ENCODE measurements around the gene RALY.

DNA sequence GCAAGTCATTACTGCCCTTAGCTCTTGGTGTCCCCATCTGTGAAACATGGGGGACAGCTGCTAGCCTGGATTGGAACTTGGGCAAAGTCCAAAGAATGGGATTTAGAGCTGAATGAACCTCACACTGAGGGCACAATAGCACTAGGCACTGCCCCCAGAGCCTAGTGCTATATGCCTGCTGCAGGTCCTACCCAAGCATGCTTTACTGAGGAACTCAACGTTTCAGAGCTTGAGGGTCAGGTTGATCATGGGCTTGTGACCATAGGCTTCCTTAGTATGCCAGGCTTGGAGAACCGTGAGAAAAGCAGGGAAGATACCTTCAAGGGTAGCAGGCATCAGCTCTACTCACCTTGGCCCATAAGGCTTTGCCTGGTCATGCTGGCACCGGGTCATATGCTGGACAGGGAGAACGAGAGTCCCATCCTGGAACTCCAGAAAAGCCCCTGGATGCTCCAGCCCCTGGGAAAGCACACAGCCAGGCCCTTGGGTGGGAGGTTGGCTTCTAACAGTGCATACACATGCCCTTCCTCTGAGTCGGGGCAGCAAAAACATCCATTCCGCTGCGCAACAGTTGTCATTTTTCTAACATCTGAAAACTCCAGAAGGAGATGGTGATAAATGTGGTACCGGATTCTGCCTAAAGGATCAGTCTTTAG, 88.6 kb downstream of the RALY start:
- TF ChIP-seq EZH2 (IDR thresholded peaks at IDR 0.05; ENCODE audit: borderline replicate concordance, low read depth, low read length, poor library complexity, severe bottlenecking): no peak
- no peak for TF ChIP-seq CTCF (conservative IDR thresholded peaks at IDR 0.05; ENCODE audit: low read depth, low read length)
